ENCODE measurements around the gene SRP72.
A peak's percentile ranks its signal among the peaks of the same experiment; 100 is the strongest.

GRCh38 chr4:56467284-56468096 is at the start of gene SRP72:
- peak; percentile 45; the same call in 1 of the 2 replicates for TF ChIP-seq GATA3 (IDR thresholded peaks at IDR 0.05; ENCODE audit: low read depth, low read length)
- peak; percentile 94 for TF ChIP-seq GATA2 (IDR thresholded peaks at IDR 0.05; ENCODE audit: low read depth, low read length)

All from SH-SY5Y (cell line).